GM12892 (cell line): ENCODE results near the gene DUS1L.

Source experiments
- POLR2A ChIP-seq: IDR thresholded peaks from 2 replicates; pipeline ENCODE4 v1.6.1; 2011; ENCODE audit warnings: low read depth, low read length, control low read depth
- POLR2AphosphoS5 ChIP-seq: IDR thresholded peaks from 2 replicates; pipeline ENCODE4 v1.6.1; 2011; ENCODE audit warnings: low read depth, low read length, control low read depth
- TAF1 ChIP-seq: IDR thresholded peaks from 2 replicates; pipeline ENCODE4 v1.6.1; 2011; ENCODE audit warnings: low read depth, mild to moderate bottlenecking, control low read depth, low read length, borderline replicate concordance

- TF ChIP-seq POLR2A, result no peak
- TF ChIP-seq POLR2AphosphoS5, result no peak
- no peak for TF ChIP-seq TAF1
Measured at GRCh38 chr17:82054351-82055022, 11.1 kb downstream of the DUS1L start.
